ENCODE data around the gene ATF4. TPM values are rescaled to one million over a fixed set of nuclear protein-coding genes. Genes with fewer than 3 reads are reported as not detected.

The ATF4 gene
- total and polyA plus RNA-seq, 2 of the 8 experiments (the other 6 are each of a cell fraction or from before 2014, with no cell fraction given), result 553 to 704 TPM

GRCh38 chr22:39522567-39523300 lies 2.4 kb downstream of the ATF4 start:
- Histone ChIP-seq H3K27ac (ENCODE audit: low read depth, low read length) (no peak overlapping the region), H4K8ac (ENCODE audit: extremely low read depth, insufficient read depth, low read length) (0 out of 2 replicates have a peak overlapping the region, but pooled peaks have one; percentile 69), H3K79me2 (ENCODE audit: control insufficient read depth in 1 of 2, insufficient read depth in 2 of 2, low read length in 2 of 2) (peaks cover 5 to 29% of the 10 kb centered on the region in 2 experiments; a peak in 3 of 4 replicates), H3K4me3 (ENCODE audit: extremely low read depth in 1 of 4, insufficient read depth in 2 of 4, low read depth in 3 of 4, low read length in 4 of 4) (peak overlapping the region in 3 of 4 experiments; percentile 20 to 95 (median 29); a peak in 6 of 8 replicates), H3K27me3 (replicated peaks in 1 of 4; ENCODE audit: control insufficient read depth in 3 of 4, extremely low read depth in 1 of 4, insufficient read depth in 3 of 4, low read length in 3 of 4) (no peaks in the 10 kb centered on the region; a peak in 1 of 7 replicates), H2BK15ac (ENCODE audit: low read length) (no peak overlapping the region), H3K23ac (ENCODE audit: insufficient read length) (no peak overlapping the region), H2AFZ (ENCODE audit: low read length) (no peak overlapping the region), H4K91ac (replicated peaks; ENCODE audit: insufficient read length, low read length) (no peak overlapping the region), H3K36me3 (ENCODE audit: control insufficient read depth in 2 of 4, insufficient read depth in 4 of 4, low read length in 3 of 4) (peaks cover 22 to 41% (median 35%) of the 10 kb centered on the region in 4 experiments), H2BK5ac (ENCODE audit: low read depth, low read length) (no peak overlapping the region), H2BK120ac (replicated peaks; ENCODE audit: low read depth, low read length) (no peak overlapping the region), H3K14ac (ENCODE audit: insufficient read length) (no peak overlapping the region), H3K4me1 (replicated peaks in 1 of 4; ENCODE audit: control insufficient read depth in 3 of 4, insufficient read depth in 4 of 4, low read length in 3 of 4) (peaks cover 0 to 12% (median 5%) of the 10 kb centered on the region in 4 experiments; a peak in 4 of 7 replicates), H3K4ac (replicated peaks; ENCODE audit: insufficient read length, low read depth, low read length) (no peak overlapping the region), H2BK12ac (ENCODE audit: low read depth, low read length) (no peak overlapping the region), H3K9ac (replicated peaks in 1 of 4; ENCODE audit: extremely low read depth in 1 of 4, low read depth in 3 of 4, low read length in 3 of 4) (peak overlapping the region in 2 of 4 experiments; percentile 1 to 43; a peak in 1 of 7 replicates), H2AK5ac (ENCODE audit: low read depth, low read length) (no peak overlapping the region), H3K18ac (ENCODE audit: extremely low read depth, low read length) (no peak overlapping the region), H3K9me3 (ENCODE audit: insufficient read depth in 2 of 2, low read depth in 1 of 2, low read length in 1 of 2) (no peaks in the 10 kb centered on the region), H3K4me2 (ENCODE audit: insufficient read depth in 1 of 2, low read depth in 2 of 2, low read length in 2 of 2) (peak overlapping the region; percentile 50 to 87), H3K79me1 (ENCODE audit: low read depth, low read length) (peaks cover 4% of the 10 kb centered on the region; the same call in 1 of the 2 replicates), H4K5ac (ENCODE audit: insufficient read length, low read depth, low read length) (no peak overlapping the region), H3K56ac (replicated peaks; ENCODE audit: insufficient read length, low read depth, low read length) (no peak overlapping the region), H3K23me2 (ENCODE audit: low read depth, low read length) (peaks cover 12% of the 10 kb centered on the region), H2BK20ac (ENCODE audit: low read length) (no peak overlapping the region), H4K20me1 (replicated peaks in 1 of 2; ENCODE audit: control insufficient read depth in 1 of 2, insufficient read depth in 2 of 2, low read length in 2 of 2) (peaks cover 36 to 39% of the 10 kb centered on the region in 2 experiments)
- TF ChIP-seq POU5F1 (IDR thresholded peaks at IDR 0.05; ENCODE audit: low read depth, low read length) (no peak), POLR2AphosphoS5 (IDR thresholded peaks at IDR 0.05; ENCODE audit: low read depth, low read length) (peak; percentile 90), POLR2A (IDR thresholded peaks at IDR 0.05; ENCODE audit: control extremely low read depth in 1 of 2, low read depth in 2 of 2, low read length in 2 of 2) (peak; percentile 86 to 97; a peak in 2 of 3 replicates), TAF1 (IDR thresholded peaks at IDR 0.05; ENCODE audit: low read depth, low read length) (no peak)
- FAIRE-seq (no peak), DNase-seq (ENCODE audit: low read depth in 1 of 2, low spot score in 2 of 2) (no peak)
- WGBS, 2 experiments (ENCODE audit: extremely low coverage in 1 of 2, insufficient coverage in 1 of 2, insufficient read length in 1 of 2, insufficient replicate concordance in 2 of 2, low coverage in 1 of 2, low lambda C conversion rate in 2 of 2, missing lambda C conversion rate in 1 of 2), result 91% methylated on average over 14 of the region's 14 CpGs; no CpG with 5 or more reads in 1 of the 2 experiments
- ChIA-PET POLR2A (ENCODE audit: partially characterized antibody) (interaction anchor here (0.7 to 6.6 kb wide), 37 partner anchors 9 to 661 kb away, joined by 3 to 83 read pairs (median 4); partner anchors contain the start of genes MIEF1, RPL3, RPS19BP1 and TAB1), CTCF (ENCODE audit: partially characterized antibody) (interaction anchor here (0.7 to 21.9 kb wide), 7 partner anchors 8 to 205 kb away, joined by 3 to 361 read pairs (median 3); partner anchors contain the start of gene MIEF1)

All from H1 (cell line).